ENCODE data around the gene ANO1.

ANO1 gene

DNA sequence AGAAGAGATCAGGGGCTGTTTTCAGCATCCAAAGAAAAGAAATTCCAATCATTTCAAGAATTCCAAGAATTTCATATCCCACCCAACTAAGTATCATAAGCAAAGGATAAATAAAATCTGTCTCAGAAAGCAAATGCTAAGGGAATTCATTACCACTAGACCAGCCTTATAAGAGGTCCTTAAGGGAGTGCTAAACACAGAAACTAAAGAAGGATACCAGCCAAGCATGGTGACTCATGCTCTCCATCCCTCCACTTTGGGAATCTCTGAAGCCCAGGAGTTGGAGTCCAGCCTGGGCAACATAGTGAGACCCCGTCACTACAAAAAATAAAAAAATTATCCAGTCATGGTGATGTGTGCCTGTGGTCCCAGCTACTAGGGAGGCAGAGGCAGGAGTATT is 142.8 kb downstream of the ANO1 start:
- no peak for DNase-seq

DNA sequence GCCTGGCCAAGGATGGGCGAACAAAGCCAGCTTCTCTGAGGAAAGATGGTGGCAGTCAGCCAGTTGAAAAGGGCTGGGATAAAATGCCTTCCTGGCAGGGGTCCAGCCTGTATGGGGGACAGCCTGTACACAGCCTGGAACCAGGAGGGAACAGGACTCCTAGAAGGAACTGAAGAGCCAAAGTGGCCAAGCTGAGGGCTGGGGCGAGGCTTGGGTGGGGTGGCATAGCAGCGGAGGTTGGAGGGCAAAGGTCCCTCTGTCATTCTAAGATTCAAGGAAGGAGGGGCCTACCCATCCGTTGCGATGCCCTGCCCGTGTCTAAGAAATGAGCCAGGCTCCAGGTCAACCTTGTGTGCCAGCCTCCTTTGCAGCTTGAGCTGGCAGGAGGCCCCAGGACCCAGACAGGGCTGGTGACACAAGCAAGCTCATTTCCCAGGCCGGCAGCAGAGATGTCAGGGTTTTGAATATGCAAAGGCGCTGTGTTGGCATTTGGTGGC is 147.6 kb downstream of the ANO1 start:
- DNase-seq = no peak

DNA sequence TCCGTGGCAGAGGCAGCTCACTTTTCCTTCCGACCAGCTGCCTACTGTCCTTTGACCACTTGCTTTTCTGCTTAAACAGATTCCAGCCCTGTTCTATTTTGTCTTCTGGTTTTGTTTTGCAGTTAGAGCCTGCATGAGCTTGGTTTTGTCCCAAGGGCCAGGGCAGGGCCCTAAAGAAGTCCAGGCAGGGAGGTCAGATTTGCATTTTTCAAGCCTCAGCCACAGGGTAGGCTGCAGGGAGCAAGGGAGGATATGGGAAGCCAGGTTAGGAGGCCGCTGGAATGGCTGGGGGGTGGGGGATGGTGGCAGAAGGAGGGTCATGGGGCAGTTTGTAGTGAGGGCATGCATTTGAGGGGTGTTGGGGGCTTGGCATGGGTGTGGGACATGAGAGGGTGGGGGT is 148.1 kb downstream of the ANO1 start:
- no peak for DNase-seq

DNA sequence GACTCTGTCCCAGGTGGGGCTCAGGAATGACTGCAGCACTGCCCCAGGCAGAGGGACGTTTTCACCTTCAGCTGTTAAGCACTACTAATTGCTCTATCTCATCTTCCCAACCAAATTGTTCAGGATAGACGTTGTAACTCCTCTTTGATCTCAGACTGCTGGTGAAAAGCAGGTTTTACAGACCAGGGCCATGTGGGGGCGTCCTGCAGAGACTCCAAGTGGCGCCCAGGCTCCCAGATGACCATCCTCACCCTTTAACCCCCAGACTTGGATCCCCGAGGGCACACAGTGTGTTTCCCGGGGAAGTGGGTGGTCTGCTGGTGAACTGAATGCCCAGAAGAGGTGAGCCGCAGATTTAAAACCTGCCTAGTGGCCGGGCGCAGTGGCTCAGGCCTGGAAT is 148.8 kb downstream of the ANO1 start:
- no peak for DNase-seq

DNA sequence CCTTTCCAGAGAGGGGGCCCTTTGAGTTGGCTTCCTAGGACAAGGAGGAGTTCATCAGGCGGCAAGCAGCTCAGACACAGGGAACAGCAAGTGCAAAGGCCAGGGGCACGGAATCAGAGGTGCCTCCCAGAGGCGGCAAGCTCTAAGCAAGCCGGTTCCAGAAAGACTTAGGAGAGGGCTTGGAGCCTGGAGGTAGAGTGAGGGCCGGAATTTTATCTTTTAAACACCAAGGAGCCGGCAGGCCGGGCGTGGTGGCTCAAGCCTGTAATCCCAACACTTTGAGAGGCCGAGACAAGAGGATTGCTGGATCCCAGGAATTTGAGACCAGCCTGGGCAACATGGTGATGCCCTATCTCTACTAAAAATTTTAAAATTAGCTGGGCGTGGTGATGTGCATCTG is 151.6 kb downstream of the ANO1 start:
- DNase-seq = no peak

DNA sequence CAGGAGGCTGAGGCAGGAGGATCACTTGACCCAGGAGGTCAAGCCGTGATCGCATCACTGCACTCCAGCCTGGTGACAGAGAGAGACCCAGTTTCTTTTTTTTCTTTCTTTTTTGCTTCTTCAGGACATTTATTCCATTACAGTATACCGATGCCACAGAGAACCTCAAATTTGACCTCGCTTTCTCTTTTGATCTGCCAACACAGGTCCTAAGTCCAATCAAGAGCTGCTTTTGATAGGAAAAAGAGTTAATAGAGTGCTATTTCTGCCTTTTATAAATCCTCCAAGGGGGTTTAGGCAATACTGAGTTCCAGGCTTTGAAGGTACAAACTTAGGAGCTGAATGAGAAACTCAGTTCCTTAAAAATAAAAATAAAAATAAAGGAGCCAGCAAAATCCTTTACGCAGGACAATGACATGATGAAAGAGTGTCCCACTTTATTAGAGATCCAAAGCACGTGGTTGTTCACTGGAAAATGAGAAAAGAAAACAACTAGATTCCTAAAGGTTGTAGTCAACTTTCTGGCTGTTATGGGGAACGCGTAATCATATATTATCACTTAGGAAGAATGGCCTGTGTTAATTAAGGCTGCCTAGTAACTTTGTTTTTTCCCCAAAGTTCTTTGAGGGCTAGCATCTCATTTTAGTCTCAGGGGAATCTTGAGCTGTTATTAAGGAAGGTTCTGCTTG is 152.2 kb downstream of the ANO1 start:
- no peak for DNase-seq

DNA sequence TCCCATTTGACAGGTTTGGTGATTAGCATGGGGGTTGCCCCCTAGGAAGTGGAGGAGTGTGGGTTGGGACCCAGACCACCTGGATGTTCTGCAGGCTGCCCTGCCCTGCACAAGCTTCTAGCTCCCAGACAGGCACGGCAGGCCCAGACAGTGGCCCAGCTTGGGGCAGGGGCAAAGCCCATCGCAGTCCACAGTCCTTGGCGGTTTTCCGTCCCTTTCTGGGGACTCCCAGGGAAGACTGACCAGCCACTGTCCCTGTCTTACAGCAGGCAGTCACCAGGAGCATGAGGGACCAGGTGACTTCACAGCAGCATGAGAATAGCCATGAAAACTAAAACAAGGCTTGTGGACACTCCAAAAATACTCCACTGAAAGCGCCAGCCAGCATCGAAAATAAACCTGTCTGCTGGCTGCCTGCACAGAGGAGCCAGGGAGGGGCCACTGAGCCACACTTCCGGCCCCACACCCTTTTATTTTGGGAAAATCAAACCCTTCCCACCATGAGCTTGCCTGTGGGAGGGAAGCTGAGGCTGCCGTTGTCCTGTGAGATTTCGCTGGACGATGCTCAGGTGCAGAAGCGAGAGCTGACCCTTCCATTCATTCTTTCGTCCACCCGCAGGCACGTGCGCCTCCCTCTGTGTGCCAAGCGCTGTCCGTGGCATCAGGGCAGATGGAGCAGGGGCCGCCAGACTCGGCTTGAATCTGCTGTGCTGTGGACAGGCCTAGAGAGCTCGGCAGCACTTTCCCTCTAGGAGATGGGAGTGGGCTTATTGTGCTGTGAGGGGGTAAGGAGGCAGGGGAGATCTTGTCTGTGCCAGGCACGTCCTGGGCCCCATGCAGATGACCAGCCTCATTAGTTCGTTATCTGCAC is 153.0 kb downstream of the ANO1 start:
- no peak for DNase-seq

DNA sequence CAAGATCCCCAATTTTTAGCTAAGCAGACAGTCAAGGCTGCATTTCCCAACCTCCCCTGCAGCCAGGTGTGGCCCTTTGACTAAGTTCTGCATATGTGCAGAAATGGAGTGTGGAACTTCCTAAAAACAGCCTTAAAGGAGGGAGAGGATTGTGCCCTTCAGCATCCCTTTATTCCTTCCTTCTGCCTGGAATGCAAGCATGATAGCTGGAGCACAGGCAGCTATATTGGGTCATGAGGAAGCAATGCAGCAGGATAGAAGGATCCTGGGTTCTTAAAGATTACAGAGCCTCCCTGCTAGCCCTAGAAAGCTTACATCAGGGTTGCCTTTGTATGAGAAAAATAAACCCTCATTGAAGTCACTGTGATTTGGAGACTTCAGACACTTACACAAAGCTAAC is 154.9 kb downstream of the ANO1 start:
- no peak for DNase-seq

DNA sequence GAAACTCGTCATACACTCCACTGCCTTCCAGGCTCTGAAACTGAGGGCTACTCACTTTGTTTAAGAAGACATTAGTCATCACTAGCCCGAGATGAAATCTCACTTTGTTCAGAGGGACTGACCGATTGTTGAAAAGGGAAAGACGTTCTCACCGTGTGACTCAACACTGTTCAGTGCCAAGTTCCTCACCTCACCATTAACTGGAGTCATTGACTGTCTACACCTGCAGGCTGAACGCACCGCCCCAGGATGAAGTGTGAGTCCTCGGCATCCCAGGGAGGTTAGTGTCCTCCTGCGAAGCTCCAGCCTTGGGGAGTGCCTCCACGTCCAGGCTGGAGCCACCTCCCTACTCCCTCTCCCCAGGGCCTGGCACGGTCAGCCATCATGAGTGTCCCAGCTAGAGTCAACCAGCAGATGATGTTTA is 155.4 kb downstream of the ANO1 start:
- DNase-seq = no peak

DNA sequence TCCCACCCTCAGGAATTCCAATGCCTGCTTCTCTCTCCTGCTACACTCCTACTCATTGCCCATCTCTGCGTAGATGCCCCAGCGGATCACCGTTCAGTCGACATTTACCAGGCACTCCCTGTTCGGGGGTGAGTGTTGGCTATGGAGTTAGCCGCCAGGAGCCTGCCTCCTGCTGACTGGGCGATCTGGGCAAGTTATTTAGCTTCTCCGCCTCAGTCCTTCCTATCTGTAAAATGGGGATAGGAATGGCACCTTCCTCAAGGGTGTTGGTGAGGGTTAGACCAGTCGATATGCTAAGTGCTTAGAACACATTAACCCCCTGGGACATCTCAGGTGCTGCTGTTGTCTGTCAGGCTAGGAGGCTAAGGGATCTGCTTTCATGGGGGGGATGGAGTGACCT is 155.8 kb downstream of the ANO1 start:
- DNase-seq = no peak
